GM23338 (cell line): ENCODE data around the gene UMODL1. TPM values are rescaled to one million over a fixed set of nuclear protein-coding genes. Genes with fewer than 3 reads are reported as not detected.

Source experiments
- ATAC-seq: fragments of 200-7000 bp; cut with Tn5 transposase; 3 replicates; pipeline ENCODE4 v1.9.1; 2020
- DNase-seq: peaks from one replicate; pipeline ENCODE4 v3.0.0-alpha.2; 2015; ENCODE audit warnings: low spot score
- H2AFZ ChIP-seq: fragments of 200-600 bp; sonication (generic); 2 replicates; pipeline ENCODE4 v1.8.0; 2016; ENCODE audit warnings: antibody characterized with exemption, mild to moderate bottlenecking, moderate library complexity
- H3F3A ChIP-seq: fragments of 200-600 bp; sonication (generic); replicated peaks from 2 replicates; pipeline ENCODE4 v1.8.0; 2017; ENCODE audit warnings: antibody characterized with exemption, mixed run types, low read depth
- H3K27ac ChIP-seq: fragments of 200-600 bp; sonication (generic); 2 replicates; pipeline ENCODE4 v1.6.1; 2016; ENCODE audit warnings: low read depth
- H3K27me3 ChIP-seq: fragments of 200-600 bp; sonication (generic); 2 replicates; pipeline ENCODE4 v1.8.0; 2016; ENCODE audit warnings: mild to moderate bottlenecking, mixed run types, moderate library complexity; ENCODE audit not compliant: insufficient read depth
- H3K36me3 ChIP-seq: fragments of 200-600 bp; sonication (generic); 2 replicates; pipeline ENCODE4 v1.8.0; 2016; ENCODE audit warnings: mild to moderate bottlenecking; ENCODE audit not compliant: insufficient read depth
- H3K4me1 ChIP-seq: fragments of 200-600 bp; sonication (generic); 2 replicates; pipeline ENCODE4 v1.8.0; 2016; ENCODE audit warnings: mild to moderate bottlenecking, moderate library complexity; ENCODE audit not compliant: insufficient read depth
- H3K4me2 ChIP-seq: fragments of 200-600 bp; sonication (generic); 2 replicates; pipeline ENCODE4 v1.7.1; 2017; ENCODE audit warnings: mixed run types
- H3K4me3 ChIP-seq: fragments of 200-600 bp; sonication (generic); 2 replicates; pipeline ENCODE4 v1.6.1; 2016; ENCODE audit warnings: mixed run types
- H3K79me2 ChIP-seq: fragments of 200-600 bp; sonication (generic); replicated peaks from 2 replicates; pipeline ENCODE4 v1.8.0; 2017; ENCODE audit warnings: mild to moderate bottlenecking; ENCODE audit not compliant: insufficient read depth
- H3K9me2 ChIP-seq: fragments of 200-600 bp; sonication (generic); 2 replicates; pipeline ENCODE4 v1.8.0; 2017; ENCODE audit not compliant: insufficient read depth
- H4K20me1 ChIP-seq: fragments of 200-600 bp; sonication (generic); replicated peaks from 2 replicates; pipeline ENCODE4 v1.8.0; 2017; ENCODE audit warnings: mild to moderate bottlenecking; ENCODE audit not compliant: insufficient read depth
- H3K27ac Mint-ChIP-seq: 2 replicates; pipeline ENCODE4 v1.8.0; 2020; ENCODE audit warnings: inconsistent platforms, mild to moderate bottlenecking, moderate library complexity, mixed read lengths
- H3K27me3 Mint-ChIP-seq: 3 replicates; pipeline ENCODE4 v1.8.0; 2022; ENCODE audit warnings: low read depth, mild to moderate bottlenecking, moderate library complexity, mixed read lengths, inconsistent platforms; ENCODE audit not compliant: insufficient read depth, poor library complexity
- H3K36me3 Mint-ChIP-seq: 3 replicates; pipeline ENCODE4 v1.8.0; 2021; ENCODE audit warnings: low read depth, mild to moderate bottlenecking, inconsistent platforms, moderate library complexity, mixed read lengths
- H3K4me1 Mint-ChIP-seq: 3 replicates; pipeline ENCODE4 v1.8.0; 2020; ENCODE audit warnings: mild to moderate bottlenecking, inconsistent platforms, mixed read lengths
- H3K4me3 Mint-ChIP-seq: 3 replicates; pipeline ENCODE4 v1.8.0; 2021; ENCODE audit warnings: moderate library complexity, mild to moderate bottlenecking, inconsistent platforms, mixed read lengths
- H3K9me3 Mint-ChIP-seq: 3 replicates; pipeline ENCODE4 v1.8.0; 2020; ENCODE audit warnings: moderate library complexity, mild to moderate bottlenecking, inconsistent platforms, mixed read lengths
- CREB1 ChIP-seq: fragments of 250-450 bp; sonication (Bioruptor Pico); IDR thresholded peaks from 2 replicates; pipeline ENCODE4 v1.5.0; 2020; ENCODE audit warnings: low read depth, mild to moderate bottlenecking, moderate library complexity
- CTCF ChIP-seq, 2 experiments: fragments of 200-600 bp in 1 of 2; sonication (generic) in 1 of 2; conservative IDR thresholded peaks; 2 replicates each; pipeline versions ENCODE4 v1.5.1 to v1.6.1; 2016 to 2017; ENCODE audit warnings: antibody characterized with exemption in 2 of 2, low read depth in 2 of 2, mild to moderate bottlenecking in 2 of 2, moderate library complexity in 1 of 2
- ETS1 ChIP-seq: IDR thresholded peaks from 2 replicates; pipeline ENCODE4 v1.6.1; 2016; ENCODE audit warnings: antibody characterized with exemption
- EZH2 ChIP-seq: fragments of 200-600 bp; sonication (generic); IDR thresholded peaks from one replicate; pipeline ENCODE4 v1.8.0; 2017; ENCODE audit warnings: antibody characterized with exemption, mild to moderate bottlenecking, low read depth; ENCODE audit not compliant: unreplicated experiment
- EZH2phosphoT487 ChIP-seq: fragments of 200-600 bp; sonication (generic); IDR thresholded peaks from one replicate; pipeline ENCODE4 v1.8.1; 2018; ENCODE audit warnings: antibody characterized with exemption; ENCODE audit not compliant: unreplicated experiment
- JUNB ChIP-seq: IDR thresholded peaks from one replicate; pipeline ENCODE4 v1.6.1; 2016; ENCODE audit warnings: antibody characterized with exemption; ENCODE audit not compliant: unreplicated experiment
- NANOG ChIP-seq: IDR thresholded peaks from 2 replicates; pipeline ENCODE4 v1.6.1; 2016; ENCODE audit warnings: antibody characterized with exemption, borderline replicate concordance
- POLR2AphosphoS5 ChIP-seq: IDR thresholded peaks from 2 replicates; pipeline ENCODE4 v1.6.1; 2016; ENCODE audit warnings: antibody characterized with exemption, low read depth
- REST ChIP-seq: IDR thresholded peaks from one replicate; pipeline ENCODE4 v1.6.1; 2018; ENCODE audit warnings: antibody characterized with exemption; ENCODE audit not compliant: unreplicated experiment
- STAT1 ChIP-seq: IDR thresholded peaks from one replicate; pipeline ENCODE4 v1.6.1; 2016; ENCODE audit warnings: antibody characterized with exemption; ENCODE audit not compliant: unreplicated experiment
- ZNF114 ChIP-seq: fragments of 250-450 bp; sonication (Bioruptor Pico); IDR thresholded peaks from 2 replicates; pipeline ENCODE4 v1.5.0; 2020; ENCODE audit warnings: mild to moderate bottlenecking, moderate library complexity
- ZNF331 ChIP-seq: fragments of 250-450 bp; sonication (Bioruptor Pico); IDR thresholded peaks from 2 replicates; pipeline ENCODE4 v1.5.0; 2020; ENCODE audit warnings: low read depth, mild to moderate bottlenecking, moderate library complexity
- ZNF462 ChIP-seq: fragments of 250-450 bp; sonication (Bioruptor Pico); IDR thresholded peaks from 2 replicates; pipeline ENCODE4 v1.5.0; 2020; ENCODE audit warnings: mild to moderate bottlenecking, moderate library complexity
- polyA plus RNA-seq: library from polyadenylated mRNA; unstranded; fragments of >200 nt; fragmentation: Nextera tagmentation; extraction: Ambion mirVana; gene quantifications from 2 replicates; pipeline ENCODE4 v1.2.1, GENCODE V29; 2016
- total RNA-seq: library from RNA; depleted of rRNA; stranded (reverse); fragments of >200 nt; shearing (Covaris generic); gene quantifications from 2 replicates; pipeline ENCODE4 v1.2.3, GENCODE V29; 2014

Gene UMODL1
- total and polyA plus RNA-seq, 2 experiments from 2014 or later: not detected

- Histone ChIP-seq H3F3A (no peaks in the 10 kb centered on the region), H4K20me1 (no peaks in the 10 kb centered on the region), H3K79me2 (no peaks in the 10 kb centered on the region), H3K27me3 (no peaks in the 10 kb centered on the region), H3K36me3 (no peaks in the 10 kb centered on the region), H3K4me1 (no peaks in the 10 kb centered on the region), H3K4me3 (no peak overlapping the region), H3K27ac (no peak overlapping the region), H3K9me2 (peaks cover 8% of the 10 kb centered on the region; the same call in 1 of the 2 replicates), H2AFZ (no peak overlapping the region), H3K4me2 (no peak overlapping the region)
- DNase-seq: no peak
- TF ChIP-seq ZNF462 (CRISPR knock-in tag): no peak
- no peak for TF ChIP-seq NANOG
- no peak for TF ChIP-seq ETS1
- no peak for TF ChIP-seq REST
- TF ChIP-seq CTCF (conservative IDR thresholded peaks at IDR 0.05; ENCODE audit: low read depth in 2 of 2): no peak
- no peak for TF ChIP-seq ZNF331 (CRISPR knock-in tag)
- no peak for TF ChIP-seq EZH2
- TF ChIP-seq EZH2phosphoT487: no peak
- TF ChIP-seq CREB1 (CRISPR knock-in tag): no peak
- no peak for TF ChIP-seq STAT1
- TF ChIP-seq JUNB: no peak
- TF ChIP-seq POLR2AphosphoS5: no peak
- no peak for TF ChIP-seq ZNF114
- H3K36me3 Mint-ChIP-seq: no peaks in the 10 kb centered on the region
- H3K27ac Mint-ChIP-seq: no peak overlapping the region
- no peaks in the 10 kb centered on the region for H3K9me3 Mint-ChIP-seq
- ATAC-seq: no peak
- H3K27me3 Mint-ChIP-seq: peaks cover 12% of the 10 kb centered on the region
- H3K4me3 Mint-ChIP-seq: no peak overlapping the region
- no peaks in the 10 kb centered on the region; the same call in 2 of the 3 replicates for H3K4me1 Mint-ChIP-seq
These were observed 58.5 kb downstream of the UMODL1 start for GRCh38 chr21:42129300-42130266.
